Left ventricle myocardium inferior (tissue), 1 donor: ENCODE measurements around the gene ABHD8. TPM values are rescaled to one million over a fixed set of nuclear protein-coding genes. Genes with fewer than 3 reads are reported as not detected.

Experiments used
- DNase-seq: peaks from one replicate; pipeline ENCODE4 v3.0.0-alpha.2; 2020
- H3K27ac ChIP-seq: fragments of 200-600 bp; replicated peaks from 2 replicates; pipeline ENCODE4 v1.8.0; 2021
- H3K27me3 ChIP-seq: fragments of 200-600 bp; 2 replicates; pipeline ENCODE4 v1.8.0; 2021; ENCODE audit warnings: low read depth
- H3K36me3 ChIP-seq: fragments of 200-600 bp; 2 replicates; pipeline ENCODE4 v1.8.0; 2021
- H3K4me1 ChIP-seq: fragments of 200-600 bp; 2 replicates; pipeline ENCODE4 v1.8.0; 2021
- H3K4me3 ChIP-seq: fragments of 200-600 bp; 2 replicates; pipeline ENCODE4 v1.8.0; 2021; ENCODE audit warnings: mild to moderate bottlenecking, moderate library complexity
- H3K9me3 ChIP-seq: fragments of 200-600 bp; replicated peaks from 2 replicates; pipeline ENCODE4 v1.8.0; 2021
- intact Hi-C: fragments of 100-400 bp; cut with micrococcal nuclease; formaldehyde crosslinking; loops from one replicate; pipeline ENCODE4 v1.11.0; 2022
- total RNA-seq: library from RNA; stranded (reverse); fragmentation: NEBNext Ultra II Directional; extraction: Animal tissue kit (Norgen Biotek cat#: 25700); gene quantifications from one replicate; pipeline ENCODE4 v1.2.1, GENCODE V29; 2021
- TF ChIP-seq, protein P1 (sequence below): fragments of 200-600 bp; IDR thresholded peaks from 2 replicates; pipeline ENCODE4 v1.8.0; 2021; ENCODE audit warnings: antibody characterized with exemption, mild to moderate bottlenecking, borderline replicate concordance
- donor health status: DM: no; HTN: yes; CAD: no; lungs with severe emphysema.

ABHD8 gene
- total RNA-seq, 1 donor from 2014 or later, result 11.7 TPM

GRCh38 chr19:17311455-17312188 lies 8.4 kb upstream of the ABHD8 start:
- TF ChIP-seq, protein P1, sequence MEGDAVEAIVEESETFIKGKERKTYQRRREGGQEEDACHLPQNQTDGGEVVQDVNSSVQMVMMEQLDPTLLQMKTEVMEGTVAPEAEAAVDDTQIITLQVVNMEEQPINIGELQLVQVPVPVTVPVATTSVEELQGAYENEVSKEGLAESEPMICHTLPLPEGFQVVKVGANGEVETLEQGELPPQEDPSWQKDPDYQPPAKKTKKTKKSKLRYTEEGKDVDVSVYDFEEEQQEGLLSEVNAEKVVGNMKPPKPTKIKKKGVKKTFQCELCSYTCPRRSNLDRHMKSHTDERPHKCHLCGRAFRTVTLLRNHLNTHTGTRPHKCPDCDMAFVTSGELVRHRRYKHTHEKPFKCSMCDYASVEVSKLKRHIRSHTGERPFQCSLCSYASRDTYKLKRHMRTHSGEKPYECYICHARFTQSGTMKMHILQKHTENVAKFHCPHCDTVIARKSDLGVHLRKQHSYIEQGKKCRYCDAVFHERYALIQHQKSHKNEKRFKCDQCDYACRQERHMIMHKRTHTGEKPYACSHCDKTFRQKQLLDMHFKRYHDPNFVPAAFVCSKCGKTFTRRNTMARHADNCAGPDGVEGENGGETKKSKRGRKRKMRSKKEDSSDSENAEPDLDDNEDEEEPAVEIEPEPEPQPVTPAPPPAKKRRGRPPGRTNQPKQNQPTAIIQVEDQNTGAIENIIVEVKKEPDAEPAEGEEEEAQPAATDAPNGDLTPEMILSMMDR, result no peak
- Histone ChIP-seq H3K27ac (no peak overlapping the region), H3K27me3 (no peaks in the 10 kb centered on the region), H3K4me1 (peaks cover 51% of the 10 kb centered on the region), H3K4me3 (no peak overlapping the region), H3K9me3 (no peaks in the 10 kb centered on the region), H3K36me3 (peaks cover 32% of the 10 kb centered on the region)
- DNase-seq, result no peak
- intact Hi-C loops, result no loop called here

DNA sequence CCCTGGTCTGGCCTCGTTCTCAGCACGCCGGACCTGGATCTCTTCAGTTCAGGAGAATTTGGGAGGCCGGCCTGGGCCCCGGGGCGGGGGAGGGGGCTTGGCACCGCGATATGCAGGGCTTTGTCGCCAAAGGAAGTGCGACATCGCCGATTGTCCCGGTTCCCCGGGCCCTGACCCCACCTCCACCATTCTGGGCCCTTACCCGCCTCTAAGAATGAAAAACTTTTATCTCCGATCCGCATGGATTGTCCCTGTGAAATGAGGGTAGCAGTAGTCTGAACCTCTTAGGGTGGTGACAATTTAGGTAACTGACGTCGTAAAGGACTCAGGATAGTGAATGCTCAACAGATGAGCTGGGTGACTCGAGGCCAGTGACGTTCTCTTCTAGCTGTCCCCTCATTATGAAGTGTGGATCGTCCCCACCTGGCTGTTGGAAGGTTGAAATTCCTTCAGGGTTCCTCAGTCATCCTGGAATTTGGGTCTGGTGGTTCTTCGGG lies 6.8 kb upstream of the ABHD8 start:
- TF ChIP-seq, protein P1, result no peak
- intact Hi-C loops, result no loop called here
- no peak for DNase-seq
- peak overlapping the region; percentile 89 for H3K4me3 ChIP-seq
- H3K27ac ChIP-seq, result peak overlapping the region; percentile 84
- peaks cover 64% of the 10 kb centered on the region for H3K4me1 ChIP-seq
- no peaks in the 10 kb centered on the region for H3K9me3 ChIP-seq
- H3K36me3 ChIP-seq, result peaks cover 19% of the 10 kb centered on the region
- H3K27me3 ChIP-seq, result no peaks in the 10 kb centered on the region

DNA sequence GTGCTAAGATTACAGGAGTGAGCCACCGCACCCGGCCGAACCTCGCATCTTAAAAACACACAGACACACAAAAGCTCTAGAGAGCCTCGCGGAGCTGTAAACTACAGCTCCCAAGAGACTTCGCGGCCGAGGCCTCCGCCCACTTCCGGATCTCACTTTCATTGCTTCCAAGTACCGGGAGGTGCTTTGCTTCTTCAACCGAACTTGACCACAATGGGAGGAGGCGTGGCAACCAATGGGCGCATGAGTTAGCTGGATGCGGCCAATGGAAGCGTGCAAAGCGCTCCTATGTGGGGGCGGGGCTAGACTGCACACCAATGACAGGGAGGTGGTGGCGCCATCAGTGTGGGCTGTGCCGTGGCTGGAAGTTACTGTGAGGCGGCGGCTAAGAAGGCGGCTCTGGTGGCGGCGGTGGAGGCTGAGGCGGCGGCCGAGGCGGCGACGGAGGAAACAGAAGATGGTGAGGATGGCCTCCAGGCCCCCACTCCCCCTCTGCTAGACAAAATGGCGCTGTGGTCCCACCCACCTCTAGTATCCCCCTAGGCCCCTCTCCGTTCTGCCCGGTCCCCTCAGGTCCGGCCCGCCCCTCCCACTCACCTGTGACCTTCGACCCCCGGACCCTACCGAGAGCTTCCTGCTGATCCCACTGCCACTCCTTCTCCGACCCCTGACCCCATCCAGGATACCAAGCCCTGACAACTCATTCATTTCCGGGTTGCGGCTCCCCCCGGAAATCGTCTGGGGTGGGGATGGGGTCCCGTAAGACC lies 6.2 kb upstream of the ABHD8 start, which contains the start of gene DDA1:
Gene DDA1, plus strand, starts transcription at position 366 of the 767 bp plus-strand sequence. Its CDS starts 92 bp downstream, at position 458.
- Histone ChIP-seq H3K27ac (peak within 1 kb of the TSS; percentile 84), H3K9me3 (no peaks in the 10 kb centered on the region), H3K4me3 (peak within 1 kb of the TSS; percentile 89), H3K4me1 (peaks cover 70% of the 10 kb centered on the region), H3K36me3 (peaks cover 14% of the 10 kb centered on the region), H3K27me3 (no peaks in the 10 kb centered on the region)
- peak; percentile 99 for DNase-seq
- TF ChIP-seq, protein P1, result no peak
- intact Hi-C loops, result no loop called here

GRCh38 chr19:17307876-17308377 lies 4.7 kb upstream of the ABHD8 start:
- DNase-seq, result no peak
- intact Hi-C loops, result no loop called here
- Histone ChIP-seq H3K4me1 (peaks cover 84% of the 10 kb centered on the region), H3K36me3 (peaks cover 4% of the 10 kb centered on the region), H3K9me3 (no peaks in the 10 kb centered on the region), H3K27ac (peak overlapping the region; percentile 98), H3K4me3 (no peak overlapping the region), H3K27me3 (no peaks in the 10 kb centered on the region)
- TF ChIP-seq, protein P1, result no peak

- peak overlapping the region; percentile 87 for H3K4me3 ChIP-seq
- H3K9me3 ChIP-seq, result no peaks in the 10 kb centered on the region
- H3K27me3 ChIP-seq, result no peaks in the 10 kb centered on the region
- peak overlapping the region; percentile 98 for H3K27ac ChIP-seq
- no peaks in the 10 kb centered on the region for H3K36me3 ChIP-seq
- intact Hi-C loops, result no loop called here
- H3K4me1 ChIP-seq, result peaks cover 82% of the 10 kb centered on the region
- DNase-seq, result no peak
- TF ChIP-seq, protein P1, result no peak
Measured at GRCh38 chr19:17306285-17306714, 3.1 kb upstream of the ABHD8 start.
